ENCODE measurements around the gene SORCS2.

The SORCS2 gene

GRCh38 chr4:7248857-7249256, 56.5 kb downstream of the SORCS2 start:
- DNase-seq: no peak

GRCh38 chr4:7251321-7251720, 59.0 kb downstream of the SORCS2 start:
- DNase-seq: no peak

- no peak for DNase-seq
Measured at GRCh38 chr4:7252051-7252450, 59.7 kb downstream of the SORCS2 start.

- DNase-seq: no peak
Measured at GRCh38 chr4:7252510-7253340, 60.4 kb downstream of the SORCS2 start.

DNA sequence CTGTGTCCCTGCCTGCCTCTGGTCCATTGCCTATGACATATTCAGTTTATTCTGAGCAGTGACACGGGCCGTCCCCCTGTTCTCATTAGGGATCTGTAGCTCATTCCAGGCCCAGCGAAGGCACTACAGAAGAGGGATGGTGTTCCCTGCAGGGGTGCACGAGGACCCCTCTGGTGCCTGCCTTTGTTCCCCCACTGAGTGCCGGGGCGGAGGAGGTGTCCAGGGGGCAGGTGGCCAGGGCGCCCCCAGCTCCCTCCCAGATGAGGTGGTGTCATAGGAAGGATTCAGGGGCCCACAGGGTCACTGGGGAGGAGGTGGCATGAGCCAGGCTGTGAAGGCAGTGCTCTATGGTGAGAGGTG, 61.0 kb downstream of the SORCS2 start:
- DNase-seq: no peak

- DNase-seq: no peak
Measured at GRCh38 chr4:7253837-7254236, 61.5 kb downstream of the SORCS2 start.

GRCh38 chr4:7254736-7255487, 62.6 kb downstream of the SORCS2 start:
- no peak for DNase-seq

DNA sequence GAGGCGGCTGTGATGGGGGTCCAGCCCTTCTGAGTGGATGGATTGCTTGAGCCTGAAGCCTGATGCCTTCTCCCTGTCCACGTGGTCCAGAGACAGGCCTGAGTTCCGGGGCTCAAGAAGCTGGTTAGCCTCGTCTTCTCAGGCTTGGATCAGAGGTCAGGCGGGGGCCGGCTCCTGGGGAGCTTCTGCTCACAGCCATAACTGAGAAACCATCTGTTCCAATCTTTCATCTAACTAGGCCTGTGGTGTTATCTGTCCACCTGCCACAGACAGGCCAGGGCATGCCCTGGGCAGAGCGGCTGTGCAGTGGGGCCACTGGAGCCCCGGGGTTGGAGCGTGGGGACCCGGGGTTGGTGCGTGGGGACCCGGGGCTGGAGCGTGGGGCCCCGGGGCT, 63.1 kb downstream of the SORCS2 start:
- no peak for DNase-seq

DNA sequence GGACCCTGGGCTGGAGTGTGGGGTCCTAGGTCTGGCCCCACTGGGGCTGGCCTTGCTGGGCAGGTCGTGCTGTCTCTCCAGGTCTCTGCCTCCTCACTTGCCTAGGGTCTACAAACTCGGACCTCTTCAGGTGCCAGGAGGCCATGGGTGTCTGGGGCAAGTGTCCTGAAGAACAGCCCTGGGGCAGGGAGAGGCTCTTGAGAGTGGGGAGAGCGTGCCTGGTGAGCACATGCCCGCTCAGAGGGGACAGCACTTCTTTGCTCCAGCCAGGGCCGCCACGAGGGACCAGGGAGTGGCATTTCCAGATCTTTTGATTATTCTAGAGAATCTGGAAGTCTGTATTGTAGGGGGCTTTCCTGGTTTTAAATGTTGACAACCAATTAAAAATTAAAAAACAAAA, 63.7 kb downstream of the SORCS2 start:
- DNase-seq: no peak

DNA sequence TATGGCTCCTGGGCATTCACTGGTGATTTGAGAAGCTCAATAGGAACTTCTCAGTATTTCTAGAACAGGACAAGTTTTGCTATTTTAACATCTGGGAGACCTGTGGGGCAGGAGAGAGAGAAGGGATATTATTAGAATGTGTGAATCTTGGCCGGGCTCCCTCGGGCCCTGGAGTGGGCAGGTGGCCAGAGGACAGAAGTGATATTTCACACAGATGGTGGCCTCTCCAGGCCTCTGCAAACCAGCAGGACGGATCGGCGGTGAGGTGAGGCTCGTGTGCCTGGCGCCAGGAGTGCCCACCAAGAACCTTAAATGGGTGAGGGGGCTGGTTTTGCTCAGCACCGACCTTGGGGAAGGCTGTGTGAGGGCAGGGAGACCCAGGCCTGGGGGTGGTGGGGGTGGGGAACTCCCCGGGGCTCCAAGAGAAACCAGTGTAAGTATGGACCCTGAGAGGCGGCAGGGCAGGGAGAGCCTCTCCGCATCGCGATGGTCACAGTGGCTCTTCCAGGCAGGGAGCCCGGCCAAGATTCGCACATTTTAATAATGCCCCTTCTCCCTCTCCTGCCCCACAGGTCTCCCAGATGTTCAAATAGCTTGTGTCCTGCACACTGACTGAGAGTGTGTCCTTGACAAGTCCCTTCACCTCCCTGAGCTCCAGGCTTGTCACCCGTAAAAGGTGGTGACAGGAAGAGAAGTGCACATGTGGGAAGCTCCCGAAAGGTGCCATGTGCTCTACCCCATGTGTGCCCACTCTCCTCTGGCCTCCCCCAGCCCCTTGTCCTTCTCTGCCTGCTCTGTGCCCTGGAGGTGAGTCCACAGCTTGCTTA, 64.9 kb downstream of the SORCS2 start:
- no peak for DNase-seq

GRCh38 chr4:7259039-7259438, 66.7 kb downstream of the SORCS2 start:
- DNase-seq: no peak

- no peak for DNase-seq
Measured at GRCh38 chr4:7260569-7260968, 68.2 kb downstream of the SORCS2 start.

- no peak for DNase-seq
Measured at GRCh38 chr4:7261087-7261486, 68.7 kb downstream of the SORCS2 start.

DNA sequence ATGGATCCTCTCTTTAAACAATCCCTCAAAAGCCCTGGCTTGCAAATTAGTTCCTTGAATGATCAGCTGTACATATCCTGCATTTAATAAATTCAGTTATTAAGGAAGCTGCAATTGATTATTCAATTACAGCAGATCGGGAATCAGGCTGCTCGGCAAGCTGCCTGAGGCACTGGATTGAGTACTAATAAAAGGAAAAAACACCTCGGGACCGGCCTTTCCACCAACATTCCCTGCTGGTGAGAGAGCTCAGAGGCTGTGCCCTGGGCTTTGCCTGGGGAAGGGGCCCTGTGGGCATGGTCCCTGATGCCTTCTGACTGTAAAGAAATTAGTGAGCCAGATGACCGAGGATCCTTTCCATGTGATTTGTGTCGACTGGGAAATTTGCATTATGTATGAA, 69.2 kb downstream of the SORCS2 start:
- no peak for DNase-seq

DNA sequence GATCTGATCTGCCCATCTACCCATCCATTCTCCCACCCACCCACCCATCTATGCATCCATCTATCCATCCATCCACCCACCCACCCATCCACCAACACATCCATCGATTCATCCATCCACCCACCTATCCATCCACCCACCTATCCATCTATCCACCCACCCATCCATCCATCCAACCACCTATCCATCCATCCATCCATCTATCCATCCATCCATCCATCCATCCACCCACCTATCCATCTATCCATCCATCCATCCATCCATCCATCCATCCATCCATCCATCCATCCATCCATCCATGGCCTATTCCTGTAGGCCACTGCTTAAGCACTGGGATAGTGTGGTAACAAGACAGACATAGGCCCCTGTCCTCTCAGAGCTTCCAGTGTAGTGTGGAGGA, 69.8 kb downstream of the SORCS2 start:
- no peak for DNase-seq

- DNase-seq: no peak
Measured at GRCh38 chr4:7263166-7263565, 70.8 kb downstream of the SORCS2 start.

DNA sequence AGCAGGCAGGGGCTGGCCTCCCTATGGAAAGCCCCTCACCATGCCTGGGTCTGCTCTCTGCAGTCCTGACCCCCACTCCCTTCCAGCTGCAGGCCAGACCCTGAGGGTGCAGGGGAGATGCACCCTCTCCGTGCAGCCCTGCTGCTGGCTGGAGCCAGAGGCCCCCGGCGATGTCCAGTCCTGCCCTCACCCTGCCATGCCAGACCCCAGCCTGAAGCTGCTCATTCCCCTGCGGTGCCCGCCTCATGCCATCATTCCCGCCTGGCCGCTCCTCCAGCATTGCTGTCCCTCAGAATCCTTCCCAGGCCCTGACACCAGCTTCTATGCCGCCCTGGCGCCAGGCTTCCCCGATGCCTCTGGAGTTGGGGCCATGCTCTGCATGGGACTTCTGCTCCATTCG, 72.4 kb downstream of the SORCS2 start:
- DNase-seq: no peak

DNA sequence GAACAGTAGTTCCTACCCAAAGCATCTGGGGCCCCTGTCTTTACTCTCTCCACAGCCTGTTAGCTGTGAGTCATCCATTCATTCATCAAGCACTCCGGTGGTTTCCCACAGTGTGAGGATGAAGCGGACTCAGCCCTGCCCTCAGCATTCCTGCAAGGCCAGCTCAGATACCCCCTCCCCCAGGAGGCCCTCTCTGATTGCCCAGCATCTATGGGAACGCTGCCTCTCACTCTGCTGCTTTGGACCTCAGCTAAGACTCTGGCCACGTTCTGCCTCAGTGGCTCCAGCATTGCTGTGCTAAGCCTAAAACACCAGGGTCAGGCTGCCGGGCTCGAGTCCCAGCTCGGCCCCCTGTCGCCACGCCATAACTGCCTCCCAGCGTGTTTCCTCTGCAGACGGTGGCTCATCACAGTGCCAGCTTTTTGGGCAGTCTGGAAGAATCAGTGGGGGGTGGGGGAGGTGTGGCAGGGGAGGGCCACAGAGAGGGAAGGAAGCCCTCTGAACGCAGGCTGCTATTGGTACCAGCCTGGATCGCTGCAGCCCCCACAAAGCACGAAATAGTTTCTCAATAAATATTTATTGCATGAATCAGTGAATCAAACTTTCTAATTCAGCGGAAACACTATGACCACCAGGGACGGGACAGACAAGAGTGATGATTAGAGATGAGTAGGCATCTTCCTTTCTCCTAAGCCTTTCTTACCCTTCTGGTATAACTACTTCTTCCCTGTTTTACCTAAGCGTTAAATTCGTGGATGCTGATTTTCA, 74.4 kb downstream of the SORCS2 start:
- no peak for DNase-seq

DNA sequence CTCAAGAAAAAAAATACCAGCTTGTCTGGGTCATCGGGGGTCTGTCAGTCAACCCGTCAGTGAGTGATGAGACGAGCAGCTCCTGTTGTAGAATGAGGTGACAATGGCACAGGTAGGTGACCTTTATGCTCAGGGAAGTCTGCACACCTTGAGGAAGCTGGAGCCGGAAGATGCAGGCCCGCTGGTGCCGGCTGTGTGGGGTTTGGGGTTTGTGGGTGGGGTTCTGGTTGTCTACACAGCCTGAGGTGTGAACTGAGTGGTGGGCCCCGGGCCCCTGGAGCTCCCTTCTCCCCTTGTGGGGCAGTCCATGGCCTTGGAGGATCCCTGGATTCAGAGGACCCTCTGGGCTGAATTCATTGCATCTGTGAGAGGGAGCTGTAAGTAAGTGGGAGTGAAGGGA, 75.5 kb downstream of the SORCS2 start:
- DNase-seq: no peak

DNA sequence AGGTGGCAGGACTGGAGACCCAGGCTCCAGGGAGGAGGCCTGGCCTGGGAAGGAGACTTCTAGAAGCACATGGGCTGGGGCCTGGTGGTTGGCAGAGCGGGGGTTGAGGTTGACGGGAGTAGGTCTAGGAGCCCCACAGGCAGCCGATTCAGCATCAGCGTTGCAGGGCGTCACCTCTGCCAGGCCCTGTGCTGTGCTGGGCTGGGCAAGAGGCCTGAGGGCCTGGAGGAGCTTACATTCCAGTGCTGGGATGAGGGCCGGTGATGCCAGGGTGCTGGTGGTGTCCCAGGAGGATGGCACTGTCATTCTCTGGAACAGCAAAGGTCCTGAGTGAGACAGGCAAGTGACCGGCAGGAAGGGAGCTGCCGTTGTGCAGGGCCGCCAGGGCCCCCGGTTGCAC, 76.6 kb downstream of the SORCS2 start:
- DNase-seq: no peak

GRCh38 chr4:7270121-7270520, 77.8 kb downstream of the SORCS2 start:
- no peak for DNase-seq

DNA sequence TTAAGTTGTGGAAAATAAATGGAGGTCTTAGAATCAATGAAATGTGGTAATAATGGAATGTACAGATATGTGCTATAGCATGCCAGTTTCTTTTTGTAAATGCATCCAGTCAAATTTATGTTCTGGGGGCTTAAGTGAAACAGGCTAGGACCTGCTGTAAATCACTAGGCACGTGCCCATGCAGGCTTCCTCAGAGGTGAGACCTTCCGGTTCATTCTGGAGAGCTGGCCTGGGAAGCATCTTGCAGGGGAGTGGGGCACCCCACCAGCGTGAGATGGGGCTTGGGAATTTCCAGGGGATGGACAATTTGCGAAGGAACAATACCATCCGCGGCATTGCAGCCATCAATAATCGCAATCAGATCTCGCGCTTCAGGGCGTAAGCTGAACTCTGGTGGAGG, 80.1 kb downstream of the SORCS2 start:
- no peak for DNase-seq

GRCh38 chr4:7273738-7274297, 81.5 kb downstream of the SORCS2 start:
- DNase-seq: no peak
